Peyer's patch (tissue), 4 donors: ENCODE data around the gene NAA50. TPM values are rescaled to one million over a fixed set of nuclear protein-coding genes. Genes with fewer than 3 reads are reported as not detected.
A peak's percentile ranks its signal among the peaks of the same experiment; 100 is the strongest.

Experiments
- DNase-seq, 3 donors: peaks; one replicate each; pipeline ENCODE4 v3.0.0-alpha.2; 2017 to 2019
- H3K27ac ChIP-seq, 4 donors: fragments of 200-600 bp; sonication (generic); one replicate each; pipeline ENCODE4 v1.5.1; 2016 to 2019
- H3K27me3 ChIP-seq, 2 donors: fragments of 200-600 bp; sonication (generic); one replicate each; pipeline ENCODE4 v1.5.1; 2019
- H3K36me3 ChIP-seq, 3 donors: fragments of 200-600 bp; sonication (generic); one replicate each; pipeline ENCODE4 v1.5.1; 2016 to 2019
- H3K4me1 ChIP-seq, 4 donors: fragments of 200-600 bp; sonication (generic); one replicate each; pipeline ENCODE4 v1.5.1; 2016 to 2019
- H3K4me3 ChIP-seq, 4 donors: fragments of 200-600 bp; sonication (generic); 1 replicate in 3 of 4; 2 replicates in 1 of 4; pipeline ENCODE4 v1.5.1; 2016 to 2019; ENCODE audit warnings: mild to moderate bottlenecking in 1 of 4
- H3K9me3 ChIP-seq, 4 donors: fragments of 200-600 bp; sonication (generic); one replicate each; pipeline ENCODE4 v1.5.1; 2016 to 2019; ENCODE audit warnings: mild to moderate bottlenecking in 1 of 4
- POLR2A ChIP-seq, 2 donors: fragments of 450-650 bp; IDR thresholded peaks; one replicate each; pipeline ENCODE4 v1.5.1; 2017; ENCODE audit warnings: antibody characterized with exemption in 2 of 2, mild to moderate bottlenecking in 2 of 2, moderate library complexity in 2 of 2
- total RNA-seq, 4 donors: library from RNA; depleted of rRNA; stranded (reverse); fragments of >200 nt; gene quantifications; one replicate each; pipeline ENCODE4 v1.1.0, GENCODE V29; 2016
- TF ChIP-seq, protein P1 (sequence below), 6 experiments: fragments of 450-650 bp in 4 of 6; fragments of 200-600 bp in 2 of 6; sonication (generic) in 1 of 6; IDR thresholded peaks; one replicate each; pipeline ENCODE4 v1.5.1; 2017 to 2019; ENCODE audit warnings: antibody characterized with exemption in 6 of 6, mild to moderate bottlenecking in 3 of 6, moderate library complexity in 1 of 6

Gene NAA50
- total RNA-seq, 4 donors from 2014 or later, result 46.2 to 85.9 (median 62.6) TPM

DNA sequence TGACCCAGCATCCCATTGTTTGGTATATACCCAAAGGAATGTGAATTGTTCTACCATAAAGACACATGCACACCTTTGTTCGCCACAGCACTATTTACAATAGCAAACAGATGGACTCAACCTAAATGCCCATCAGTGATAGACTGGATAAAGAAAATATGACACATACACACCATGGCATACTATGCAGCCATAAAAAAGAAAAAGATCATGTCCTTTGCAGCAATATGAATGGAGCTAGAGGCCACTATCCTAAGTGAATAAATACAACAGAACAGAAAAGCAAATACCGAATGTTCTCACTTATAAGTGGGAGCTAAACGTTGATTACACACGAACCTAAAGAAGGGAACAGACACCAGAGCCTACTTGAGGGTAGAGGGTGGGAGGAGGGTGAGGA, 38.2 kb downstream of the NAA50 start:
- no peaks in the 10 kb centered on the region for H3K4me1 ChIP-seq
- H3K4me3 ChIP-seq, result no peak overlapping the region
- no peak for DNase-seq
- H3K27ac ChIP-seq, result no peak overlapping the region
- H3K36me3 ChIP-seq, result no peaks in the 10 kb centered on the region
- no peak for TF ChIP-seq POLR2A (IDR thresholded peaks at IDR 0.05)
- TF ChIP-seq, protein P1, sequence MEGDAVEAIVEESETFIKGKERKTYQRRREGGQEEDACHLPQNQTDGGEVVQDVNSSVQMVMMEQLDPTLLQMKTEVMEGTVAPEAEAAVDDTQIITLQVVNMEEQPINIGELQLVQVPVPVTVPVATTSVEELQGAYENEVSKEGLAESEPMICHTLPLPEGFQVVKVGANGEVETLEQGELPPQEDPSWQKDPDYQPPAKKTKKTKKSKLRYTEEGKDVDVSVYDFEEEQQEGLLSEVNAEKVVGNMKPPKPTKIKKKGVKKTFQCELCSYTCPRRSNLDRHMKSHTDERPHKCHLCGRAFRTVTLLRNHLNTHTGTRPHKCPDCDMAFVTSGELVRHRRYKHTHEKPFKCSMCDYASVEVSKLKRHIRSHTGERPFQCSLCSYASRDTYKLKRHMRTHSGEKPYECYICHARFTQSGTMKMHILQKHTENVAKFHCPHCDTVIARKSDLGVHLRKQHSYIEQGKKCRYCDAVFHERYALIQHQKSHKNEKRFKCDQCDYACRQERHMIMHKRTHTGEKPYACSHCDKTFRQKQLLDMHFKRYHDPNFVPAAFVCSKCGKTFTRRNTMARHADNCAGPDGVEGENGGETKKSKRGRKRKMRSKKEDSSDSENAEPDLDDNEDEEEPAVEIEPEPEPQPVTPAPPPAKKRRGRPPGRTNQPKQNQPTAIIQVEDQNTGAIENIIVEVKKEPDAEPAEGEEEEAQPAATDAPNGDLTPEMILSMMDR (IDR thresholded peaks at IDR 0.05), result no peak
- no peaks in the 10 kb centered on the region for H3K27me3 ChIP-seq
- no peaks in the 10 kb centered on the region for H3K9me3 ChIP-seq

DNA sequence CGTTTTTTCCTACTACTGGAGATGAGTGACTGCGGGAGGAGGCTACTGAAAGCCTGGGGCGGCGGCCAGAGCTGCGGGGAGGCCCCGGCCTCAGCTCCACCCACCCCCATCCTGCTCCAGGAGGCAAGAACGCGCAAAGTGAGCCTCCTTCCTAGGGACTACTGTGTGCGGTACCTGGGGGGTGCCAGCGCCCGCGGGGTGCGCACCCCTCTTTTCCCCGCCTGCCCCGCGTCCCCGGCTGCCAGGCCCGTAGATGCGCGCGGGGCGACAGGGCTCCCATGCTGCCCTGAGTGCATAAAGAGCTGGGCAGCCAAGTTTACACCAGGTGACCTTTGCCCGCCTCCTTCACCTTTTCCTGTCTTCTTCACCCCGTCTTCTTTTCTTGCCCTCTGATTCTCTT, 47.1 kb downstream of the NAA50 start:
- Histone ChIP-seq H3K27ac (peak overlapping the region; percentile 1 to 100 (median 58)), H3K36me3 (no peaks in the 10 kb centered on the region), H3K4me3 (peak overlapping the region; percentile 20 to 54 (median 38)), H3K27me3 (no peaks in the 10 kb centered on the region), H3K4me1 (peaks cover 0 to 26% (median 3%) of the 10 kb centered on the region in 4 donors), H3K9me3 (no peaks in the 10 kb centered on the region)
- TF ChIP-seq POLR2A (IDR thresholded peaks at IDR 0.05), result no peak
- TF ChIP-seq, protein P1 (IDR thresholded peaks at IDR 0.05), result no peak
- DNase-seq, result peak in 2 of 3 donors; percentile 68 to 75

DNA sequence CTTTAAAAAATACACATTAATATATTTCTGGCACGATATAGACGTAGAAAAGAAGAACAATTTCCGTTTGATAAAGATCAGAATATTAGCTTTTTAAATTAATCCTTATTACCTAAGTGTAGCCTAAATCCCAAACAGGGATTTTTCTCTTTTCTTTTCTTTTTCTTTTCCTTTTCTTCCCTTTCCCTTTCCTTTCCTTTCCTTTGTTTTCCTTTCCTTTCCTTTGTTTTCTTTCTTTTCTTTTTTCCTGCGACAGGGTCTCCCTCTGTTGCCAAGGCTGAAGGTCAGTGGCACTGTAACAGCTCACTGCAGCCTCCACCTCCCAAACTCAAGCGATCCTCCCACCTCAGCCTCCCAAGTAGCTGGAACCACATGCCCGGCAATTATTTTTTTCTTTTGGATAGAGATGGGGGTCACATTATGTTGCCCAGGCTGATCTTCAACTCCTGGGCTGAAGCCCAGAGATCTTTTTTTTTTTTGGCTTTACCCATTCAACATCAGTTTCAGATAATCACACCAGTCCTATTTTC, 47.8 kb downstream of the NAA50 start:
- Histone ChIP-seq H3K9me3 (no peaks in the 10 kb centered on the region), H3K4me3 (peak overlapping the region in 1 of 4 donors; percentile 94), H3K27ac (peak overlapping the region; percentile 1 to 100 (median 98)), H3K4me1 (peaks cover 0 to 32% (median 3%) of the 10 kb centered on the region in 4 donors), H3K36me3 (no peaks in the 10 kb centered on the region), H3K27me3 (no peaks in the 10 kb centered on the region)
- no peak for TF ChIP-seq POLR2A (IDR thresholded peaks at IDR 0.05)
- TF ChIP-seq, protein P1 (IDR thresholded peaks at IDR 0.05), result no peak
- no peak for DNase-seq

DNA sequence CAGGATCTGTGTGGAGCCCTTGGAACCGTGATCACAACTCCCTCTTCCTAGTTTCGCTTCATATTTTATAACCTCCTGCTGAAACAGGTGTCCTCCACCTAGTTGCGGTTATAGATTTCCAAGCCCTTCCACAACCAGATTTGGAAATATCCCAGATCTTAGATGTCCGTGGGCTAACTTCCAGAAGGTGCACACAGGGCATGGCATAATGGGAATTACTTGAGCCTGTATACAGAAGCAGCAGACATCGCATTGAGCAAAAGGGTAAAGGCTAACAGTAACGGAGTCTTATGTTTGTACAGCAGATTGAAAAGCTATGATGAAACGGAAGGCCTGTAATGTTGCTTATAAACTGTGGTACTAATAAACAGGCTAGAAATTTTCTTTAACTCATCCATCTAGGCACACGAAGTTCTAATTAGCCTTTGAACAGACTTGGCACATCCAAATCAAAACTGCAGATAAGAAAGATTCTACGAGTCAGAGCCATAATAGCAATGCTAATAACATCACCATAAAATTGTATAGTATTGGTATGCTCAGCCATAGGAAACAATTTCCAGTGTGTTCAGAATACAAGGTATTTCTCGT, 48.5 kb downstream of the NAA50 start:
- no peak for DNase-seq
- Histone ChIP-seq H3K27ac (peak overlapping the region; percentile 96 to 100 (median 98)), H3K36me3 (no peaks in the 10 kb centered on the region), H3K4me3 (peak overlapping the region; percentile 74 to 94 (median 89)), H3K9me3 (no peaks in the 10 kb centered on the region), H3K4me1 (peaks cover 0 to 32% (median 3%) of the 10 kb centered on the region in 4 donors), H3K27me3 (no peaks in the 10 kb centered on the region)
- TF ChIP-seq POLR2A (IDR thresholded peaks at IDR 0.05), result no peak
- TF ChIP-seq, protein P1 (IDR thresholded peaks at IDR 0.05), result no peak

DNA sequence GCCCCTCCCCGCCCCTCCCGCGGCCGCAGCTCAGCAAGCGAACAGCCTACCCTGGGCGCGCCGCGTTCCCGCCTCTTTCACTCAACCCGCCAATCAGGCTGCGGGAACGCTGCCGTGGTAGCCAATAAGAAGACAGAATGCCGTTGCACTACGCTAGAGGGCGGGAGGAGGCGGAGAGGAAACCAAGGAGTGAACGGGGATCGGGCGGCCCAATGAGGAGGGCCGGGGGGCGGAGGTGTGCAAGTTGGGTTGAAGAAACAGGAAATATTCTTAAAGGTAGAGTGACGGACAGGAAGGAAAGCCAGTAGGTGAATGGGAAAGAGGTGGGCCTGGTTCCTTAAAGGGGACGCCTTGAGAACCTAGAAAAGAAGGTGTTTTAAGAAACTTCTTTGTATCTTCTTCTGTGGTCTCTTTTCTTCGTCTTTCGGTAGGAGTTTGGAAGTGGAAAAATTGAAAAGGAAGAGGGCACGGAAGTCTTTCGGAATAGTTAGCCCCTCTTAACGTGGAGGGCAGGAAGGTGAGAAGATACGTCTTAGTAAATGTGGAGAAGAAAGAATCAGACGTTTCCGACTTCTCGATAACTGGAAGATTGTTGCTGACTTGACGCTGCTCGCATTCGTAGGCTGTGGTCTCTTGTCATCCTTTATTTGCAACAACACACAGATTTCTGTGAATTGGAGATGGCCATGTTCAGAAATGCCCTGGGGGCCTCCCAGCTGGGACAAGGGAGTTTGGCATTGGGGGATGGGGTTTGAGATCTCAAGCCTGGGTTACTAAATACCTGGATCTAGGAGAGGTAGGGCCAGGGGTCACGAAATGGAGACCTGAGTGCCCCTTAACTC, 49.2 kb downstream of the NAA50 start:
- TF ChIP-seq POLR2A (IDR thresholded peaks at IDR 0.05), result no peak
- TF ChIP-seq, protein P1 (IDR thresholded peaks at IDR 0.05), result peak in 4 of 6 experiments; percentile 9 to 43 (median 36)
- Histone ChIP-seq H3K4me3 (peak overlapping the region; percentile 86 to 94 (median 93)), H3K27ac (peak overlapping the region; percentile 98 to 100 (median 99)), H3K4me1 (peaks cover 0 to 32% (median 3%) of the 10 kb centered on the region in 4 donors), H3K9me3 (no peaks in the 10 kb centered on the region), H3K36me3 (no peaks in the 10 kb centered on the region), H3K27me3 (no peaks in the 10 kb centered on the region)
- DNase-seq, result peak; percentile 99 to 100 (median 99)
